ENCODE measurements around the gene PRKD2.

Gene PRKD2

DNA sequence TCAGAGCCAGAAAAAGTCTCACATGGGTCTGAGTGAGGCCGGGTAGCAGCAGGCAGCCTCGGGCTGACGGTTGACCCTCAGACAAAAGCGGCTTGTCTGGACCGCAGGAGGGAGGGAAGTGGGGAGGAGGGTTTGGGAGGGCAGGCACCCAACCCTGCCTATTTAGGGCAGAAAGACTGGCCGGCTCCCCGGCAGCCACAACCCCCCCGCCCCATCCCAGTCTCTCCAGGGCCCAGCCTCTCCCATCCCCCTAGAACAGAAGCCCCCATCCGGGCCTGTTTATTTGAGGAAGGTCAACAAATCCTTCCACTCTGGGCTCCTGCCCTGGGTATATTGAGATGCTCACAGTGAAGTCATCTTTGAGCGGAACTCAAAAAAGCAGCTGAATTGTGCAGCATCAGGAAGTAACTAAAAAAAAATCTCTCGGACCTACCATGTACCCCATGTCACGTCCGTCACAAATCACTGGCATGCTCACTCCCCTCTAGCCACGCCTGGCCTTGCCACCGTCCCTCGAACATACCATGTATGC is 62.2 kb downstream of the PRKD2 start:
- H3K9me3 ChIP-seq: no peaks in the 10 kb centered on the region
- peaks cover 97% of the 10 kb centered on the region for H3K27me3 ChIP-seq
- no peak overlapping the region for H3K4me3 ChIP-seq (ENCODE audit: low read depth in 1 of 2, low read length in 1 of 2)
- TF ChIP-seq, protein P1, sequence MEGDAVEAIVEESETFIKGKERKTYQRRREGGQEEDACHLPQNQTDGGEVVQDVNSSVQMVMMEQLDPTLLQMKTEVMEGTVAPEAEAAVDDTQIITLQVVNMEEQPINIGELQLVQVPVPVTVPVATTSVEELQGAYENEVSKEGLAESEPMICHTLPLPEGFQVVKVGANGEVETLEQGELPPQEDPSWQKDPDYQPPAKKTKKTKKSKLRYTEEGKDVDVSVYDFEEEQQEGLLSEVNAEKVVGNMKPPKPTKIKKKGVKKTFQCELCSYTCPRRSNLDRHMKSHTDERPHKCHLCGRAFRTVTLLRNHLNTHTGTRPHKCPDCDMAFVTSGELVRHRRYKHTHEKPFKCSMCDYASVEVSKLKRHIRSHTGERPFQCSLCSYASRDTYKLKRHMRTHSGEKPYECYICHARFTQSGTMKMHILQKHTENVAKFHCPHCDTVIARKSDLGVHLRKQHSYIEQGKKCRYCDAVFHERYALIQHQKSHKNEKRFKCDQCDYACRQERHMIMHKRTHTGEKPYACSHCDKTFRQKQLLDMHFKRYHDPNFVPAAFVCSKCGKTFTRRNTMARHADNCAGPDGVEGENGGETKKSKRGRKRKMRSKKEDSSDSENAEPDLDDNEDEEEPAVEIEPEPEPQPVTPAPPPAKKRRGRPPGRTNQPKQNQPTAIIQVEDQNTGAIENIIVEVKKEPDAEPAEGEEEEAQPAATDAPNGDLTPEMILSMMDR (IDR thresholded peaks at IDR 0.05): no peak
- peaks cover 3 to 5% of the 10 kb centered on the region in 2 experiments for H3K4me1 ChIP-seq (ENCODE audit: control insufficient read depth in 1 of 2, insufficient read depth in 1 of 2, low read depth in 1 of 2, low read length in 1 of 2)
- no peak overlapping the region for H3K27ac ChIP-seq
- H3K36me3 ChIP-seq: no peaks in the 10 kb centered on the region

DNA sequence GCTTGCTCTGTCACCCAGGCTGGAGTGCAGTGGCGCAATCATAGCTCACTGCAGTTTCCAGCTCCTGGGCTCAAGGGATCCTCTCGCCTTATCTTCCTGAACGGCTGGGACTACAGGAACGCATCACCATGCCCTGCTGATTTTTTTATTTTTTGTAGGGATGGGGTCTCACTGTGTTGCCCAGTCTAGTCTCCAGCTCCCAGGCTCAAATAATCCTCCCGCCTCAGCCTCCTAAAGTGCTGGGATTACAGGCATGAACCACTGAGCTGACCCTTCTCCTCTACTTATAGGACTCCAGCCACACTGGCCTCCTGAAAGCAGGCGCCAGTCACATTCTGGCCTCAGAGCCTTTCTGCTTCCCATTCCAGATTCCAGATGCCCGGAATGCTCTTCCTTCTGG is 66.5 kb downstream of the PRKD2 start:
- H3K27me3 ChIP-seq: peaks cover 100% of the 10 kb centered on the region
- H3K9me3 ChIP-seq: no peaks in the 10 kb centered on the region
- no peak overlapping the region for H3K27ac ChIP-seq
- no peak overlapping the region for H3K4me3 ChIP-seq (ENCODE audit: low read depth in 1 of 2, low read length in 1 of 2)
- no peaks in the 10 kb centered on the region for H3K4me1 ChIP-seq (ENCODE audit: control insufficient read depth in 1 of 2, insufficient read depth in 1 of 2, low read depth in 1 of 2, low read length in 1 of 2)
- no peaks in the 10 kb centered on the region for H3K36me3 ChIP-seq
- TF ChIP-seq, protein P1 (IDR thresholded peaks at IDR 0.05): no peak

DNA sequence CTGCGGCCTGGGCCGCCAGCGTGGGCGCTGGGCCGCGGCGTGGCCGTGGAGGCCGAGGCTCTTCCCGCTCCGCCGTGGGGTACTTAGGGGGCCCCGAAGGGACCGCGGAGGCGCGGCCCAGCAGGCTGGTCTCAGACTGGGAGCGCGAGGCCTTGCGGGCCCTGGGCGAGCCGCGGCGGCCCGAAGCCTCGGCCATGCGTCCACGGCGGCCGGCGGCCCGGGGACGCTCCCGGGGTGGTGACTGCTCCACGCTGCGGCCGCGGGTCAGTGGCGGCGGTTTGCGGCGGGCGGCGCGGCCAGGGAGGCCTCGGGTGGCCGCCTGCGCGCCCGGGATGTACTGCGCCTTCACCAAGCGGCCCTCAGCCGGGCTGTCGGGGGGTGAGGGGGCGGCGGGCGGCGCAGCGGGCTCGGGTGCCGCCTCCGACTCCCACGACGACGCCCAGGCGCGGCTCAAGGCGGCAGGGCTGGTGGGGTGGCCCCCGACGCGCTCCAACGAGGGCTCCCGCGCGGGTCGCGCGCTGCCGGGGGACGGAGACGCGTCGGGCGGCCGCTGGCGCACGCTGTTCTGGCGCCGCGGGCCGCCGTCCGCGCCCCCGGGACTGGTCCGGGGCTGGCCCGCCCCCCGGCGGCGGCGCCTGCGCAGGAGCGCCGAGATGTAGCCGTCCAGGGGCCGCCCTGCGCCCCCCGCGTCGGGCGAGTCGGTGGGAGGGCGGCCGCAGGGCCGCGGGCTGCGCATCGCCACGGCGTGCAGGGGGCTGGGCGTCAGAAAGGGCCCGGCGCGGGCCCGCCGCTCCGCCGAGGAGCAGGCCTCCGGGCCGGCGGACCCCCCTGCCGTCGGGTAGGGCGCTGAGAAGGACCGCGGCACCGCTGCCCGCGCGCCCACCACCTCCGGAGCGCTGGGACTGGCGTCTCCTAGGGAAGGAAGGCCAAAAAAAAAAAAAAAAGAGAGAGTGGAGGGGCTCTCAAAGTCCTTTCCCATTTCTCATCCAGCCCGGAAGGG is 67.7 kb downstream of the PRKD2 start:
- Histone ChIP-seq H3K27me3 (peaks cover 100% of the 10 kb centered on the region), H3K4me3 (ENCODE audit: low read depth in 1 of 2, low read length in 1 of 2) (no peak overlapping the region), H3K9me3 (no peaks in the 10 kb centered on the region), H3K4me1 (ENCODE audit: control insufficient read depth in 1 of 2, insufficient read depth in 1 of 2, low read depth in 1 of 2, low read length in 1 of 2) (no peaks in the 10 kb centered on the region), H3K36me3 (no peaks in the 10 kb centered on the region), H3K27ac (no peak overlapping the region)
- TF ChIP-seq, protein P1 (IDR thresholded peaks at IDR 0.05): no peak

DNA sequence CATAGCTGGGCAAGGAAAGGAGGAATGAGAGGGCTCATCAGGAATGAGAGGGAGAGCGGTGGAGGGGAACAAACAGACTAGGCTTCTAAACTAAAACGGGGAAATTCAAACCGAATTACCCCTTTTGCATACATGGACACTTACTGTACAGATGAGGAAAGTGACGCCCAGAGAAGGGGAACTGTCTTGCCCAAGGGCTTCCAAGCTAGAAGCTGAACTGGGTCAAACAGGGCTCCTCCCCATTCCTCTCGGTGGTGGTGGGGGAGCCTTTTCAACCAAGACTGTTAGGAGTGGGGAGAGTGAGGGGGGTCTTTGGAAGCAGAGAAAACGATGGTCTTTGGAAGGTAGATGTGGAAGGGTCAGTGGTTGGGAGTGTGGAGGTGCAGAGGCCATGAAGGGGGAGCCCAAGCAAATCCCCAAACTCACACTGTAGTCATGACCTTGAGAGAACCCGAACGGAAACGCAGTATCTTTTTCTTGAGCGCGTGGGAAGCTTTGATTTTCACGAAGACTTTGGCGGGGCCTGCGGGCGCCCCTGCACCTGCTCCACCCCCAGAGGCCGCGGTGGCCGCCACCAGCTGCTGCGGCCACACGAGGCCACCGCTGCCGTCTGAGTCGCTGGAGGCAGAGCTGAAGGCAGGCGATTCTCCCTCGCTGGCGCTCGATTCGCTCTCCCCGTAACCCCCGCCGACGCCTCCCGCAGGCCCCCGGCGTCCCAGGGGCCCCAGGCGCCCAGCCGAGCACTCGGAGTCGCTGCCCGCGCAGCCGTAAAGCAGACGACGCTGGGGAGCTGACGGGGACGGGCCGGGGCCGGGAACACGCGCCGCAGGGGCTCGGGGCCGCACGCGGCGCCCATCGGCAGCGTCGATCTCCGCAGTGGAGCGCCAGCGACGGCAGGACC is 68.6 kb downstream of the PRKD2 start:
- Histone ChIP-seq H3K4me1 (ENCODE audit: control insufficient read depth in 1 of 2, insufficient read depth in 1 of 2, low read depth in 1 of 2, low read length in 1 of 2) (no peaks in the 10 kb centered on the region), H3K9me3 (no peaks in the 10 kb centered on the region), H3K36me3 (no peaks in the 10 kb centered on the region), H3K4me3 (ENCODE audit: low read depth in 1 of 2, low read length in 1 of 2) (no peak overlapping the region), H3K27me3 (peaks cover 98% of the 10 kb centered on the region), H3K27ac (no peak overlapping the region)
- TF ChIP-seq, protein P1 (IDR thresholded peaks at IDR 0.05): no peak

DNA sequence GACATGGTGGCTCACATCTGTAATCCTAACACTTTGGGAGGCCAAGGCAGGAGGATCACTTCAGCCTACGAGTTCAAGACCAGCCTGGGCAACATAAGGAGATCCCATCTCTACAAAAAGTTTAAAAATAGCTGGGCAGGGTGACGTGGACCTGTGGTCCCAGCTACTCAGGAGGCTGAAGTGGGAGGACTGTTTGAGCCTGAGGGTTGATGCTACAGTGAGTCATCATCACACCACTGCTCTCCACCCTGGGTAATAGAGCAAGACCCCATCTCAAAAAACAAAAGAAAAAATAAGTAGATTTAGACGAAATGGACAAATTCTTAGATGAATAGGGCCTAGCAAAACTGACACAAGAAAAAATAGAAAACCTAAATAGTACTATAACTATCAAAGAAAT is 70.5 kb downstream of the PRKD2 start:
- H3K27me3 ChIP-seq: peaks cover 98% of the 10 kb centered on the region
- no peaks in the 10 kb centered on the region for H3K9me3 ChIP-seq
- TF ChIP-seq, protein P1 (IDR thresholded peaks at IDR 0.05): no peak
- no peaks in the 10 kb centered on the region for H3K4me1 ChIP-seq (ENCODE audit: control insufficient read depth in 1 of 2, insufficient read depth in 1 of 2, low read depth in 1 of 2, low read length in 1 of 2)
- no peak overlapping the region for H3K27ac ChIP-seq
- no peaks in the 10 kb centered on the region for H3K36me3 ChIP-seq
- no peak overlapping the region for H3K4me3 ChIP-seq (ENCODE audit: low read depth in 1 of 2, low read length in 1 of 2)

Data from neutrophil (primary cell).